ENCODE data around the gene MAP2. TPM values are rescaled to one million over a fixed set of nuclear protein-coding genes. Genes with fewer than 3 reads are reported as not detected.
"Not testable (repeated sequence)": the region's sequence is repeated elsewhere in the genome, so short reads cannot be mapped to it uniquely, and the experiment has no call there.

Gene MAP2
- total and polyA plus RNA-seq, 2 donors (not counting 3 experiments of a cell fraction or from before 2014, with no cell fraction given), result 19.4 to 46.1 TPM

DNA sequence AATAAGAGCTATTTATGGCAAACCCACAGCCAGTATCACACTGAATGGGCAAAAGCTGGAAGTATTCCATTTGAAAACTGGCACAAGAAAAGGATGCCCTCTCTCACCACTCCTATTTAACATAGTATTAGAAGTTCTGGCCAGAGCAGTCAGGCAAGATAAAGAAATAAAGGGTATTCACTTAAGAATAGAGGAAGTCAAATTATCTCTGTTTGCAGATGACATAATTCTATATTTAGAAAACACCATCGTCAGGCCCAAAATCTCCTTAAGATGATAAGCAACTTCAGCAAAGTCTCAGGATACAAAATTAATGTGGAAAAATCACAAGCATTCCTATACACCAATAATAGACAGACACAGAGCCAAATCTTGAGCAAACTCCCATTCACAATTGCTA is 68.4 kb downstream of the MAP2 start:
- FAIRE-seq; H4K20me1 ChIP-seq (replicated peaks; ENCODE audit: control insufficient read depth, extremely low read depth, insufficient read depth, low read length); BruUV-seq (replicated peaks); dilution Hi-C loops (cut with MboI; ENCODE audit: extremely low pct_ligation_motif_present, low sequenced_read_pairs); DNase-seq (ENCODE audit: low read depth, low spot score); H3K79me2 ChIP-seq (ENCODE audit: control insufficient read depth, insufficient read depth, low read length); H3K4me2 ChIP-seq (ENCODE audit: insufficient read depth, low read length); H3K9me3 ChIP-seq (replicated peaks; ENCODE audit: control insufficient read depth, insufficient read depth, low read length); H3K9me1 ChIP-seq (replicated peaks; ENCODE audit: control insufficient read depth, extremely low read depth, insufficient read depth, low read length); H3K36me3 ChIP-seq (ENCODE audit: control insufficient read depth in 2 of 2, extremely low read depth in 1 of 2, insufficient read depth in 2 of 2, low read length in 2 of 2); H3K4me3 ChIP-seq (replicated peaks in 1 of 3; ENCODE audit: insufficient read depth in 1 of 3, low read depth in 1 of 3, low read length in 3 of 3); H2AFZ ChIP-seq (ENCODE audit: low read depth, low read length); H3K9ac ChIP-seq (replicated peaks; ENCODE audit: extremely low read depth, insufficient read depth, low read length); H3K27ac ChIP-seq (ENCODE audit: insufficient read depth, low read depth, low read length); H3K27me3 ChIP-seq (ENCODE audit: control insufficient read depth in 2 of 2, insufficient read depth in 2 of 2, low read length in 2 of 2); POLR2A ChIA-PET: not testable (repeated sequence)
- CTCF ChIA-PET, result interaction anchor here (1.4 to 1.6 kb wide), 2 partner anchors 16 to 67 kb away, joined by 4 read pairs; no protein-coding TSS in a partner anchor
- H3K4me1 ChIP-seq (ENCODE audit: control insufficient read depth, extremely low read depth, insufficient read depth, low read length), result peaks cover 26% of the 10 kb centered on the region
- intact Hi-C loops (cut with micrococcal nuclease), result loop anchor here (10.0 kb wide), 1 partner anchor 683 kb away; the partner anchor contains the start of gene KANSL1L

DNA sequence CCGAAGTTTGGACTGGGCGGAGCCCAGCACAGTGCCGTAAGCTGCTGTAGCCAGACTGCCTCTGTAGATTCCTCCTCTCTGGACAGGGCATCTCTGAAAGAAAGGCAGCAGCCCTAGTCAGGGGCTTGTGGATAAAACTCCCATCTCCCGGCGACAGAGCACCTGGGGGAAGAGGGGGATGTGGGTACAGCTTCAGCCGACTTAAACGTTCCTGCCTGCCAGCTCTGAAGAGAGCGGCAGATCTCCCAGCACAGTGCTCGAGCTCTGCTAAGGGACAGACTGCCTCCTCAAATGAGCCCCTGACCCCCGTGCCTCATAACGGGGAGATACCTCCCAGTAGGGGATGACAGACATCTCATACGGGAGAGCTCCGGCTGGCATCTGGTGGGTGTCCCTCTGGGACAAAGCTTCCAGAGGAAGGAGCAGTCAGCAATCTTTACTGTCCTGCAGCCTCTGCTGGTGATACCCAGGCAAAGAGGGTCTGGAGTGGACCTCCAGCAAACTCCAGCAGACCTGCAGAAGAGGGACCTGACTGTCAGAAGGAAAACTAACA is 71.3 kb downstream of the MAP2 start:
- H4K20me1 ChIP-seq (replicated peaks; ENCODE audit: control insufficient read depth, extremely low read depth, insufficient read depth, low read length); H3K9me3 ChIP-seq (replicated peaks; ENCODE audit: control insufficient read depth, insufficient read depth, low read length); H3K27me3 ChIP-seq (ENCODE audit: control insufficient read depth in 2 of 2, insufficient read depth in 2 of 2, low read length in 2 of 2); DNase-seq (ENCODE audit: low read depth, low spot score); H3K9me1 ChIP-seq (replicated peaks; ENCODE audit: control insufficient read depth, extremely low read depth, insufficient read depth, low read length); H3K79me2 ChIP-seq (ENCODE audit: control insufficient read depth, insufficient read depth, low read length); dilution Hi-C loops (cut with MboI; ENCODE audit: extremely low pct_ligation_motif_present, low sequenced_read_pairs); FAIRE-seq; H3K36me3 ChIP-seq (ENCODE audit: control insufficient read depth in 2 of 2, extremely low read depth in 1 of 2, insufficient read depth in 2 of 2, low read length in 2 of 2): not testable (repeated sequence)
- peak overlapping the region; percentile 54 for H2AFZ ChIP-seq (ENCODE audit: low read depth, low read length)
- H3K27ac ChIP-seq (ENCODE audit: insufficient read depth, low read depth, low read length), result peak overlapping the region; percentile 100
- ChIA-PET CTCF (interaction anchor here (1.0 to 3.1 kb wide), 10 partner anchors 9 to 160 kb away, joined by 3 to 34 read pairs (median 4); partner anchors contain the start of gene MAP2), POLR2A (interaction anchor here (1.0 to 1.1 kb wide), 3 partner anchors 19 to 676 kb away, joined by 3 read pairs; partner anchors contain the start of gene KANSL1L)
- peak overlapping the region in 1 of 3 experiments; percentile 52 for H3K4me3 ChIP-seq (replicated peaks in 1 of 3; ENCODE audit: insufficient read depth in 1 of 3, low read depth in 1 of 3, low read length in 3 of 3)
- BruUV-seq (replicated peaks), result TSS peak; percentile 87
- peak overlapping the region; percentile 74 for H3K9ac ChIP-seq (replicated peaks; ENCODE audit: extremely low read depth, insufficient read depth, low read length)
- H3K4me2 ChIP-seq (ENCODE audit: insufficient read depth, low read length), result peak overlapping the region; percentile 82
- peaks cover 30% of the 10 kb centered on the region for H3K4me1 ChIP-seq (ENCODE audit: control insufficient read depth, extremely low read depth, insufficient read depth, low read length)
- intact Hi-C loops (cut with micrococcal nuclease), result loop anchor here (10.0 kb wide), 1 partner anchor 680 kb away; the partner anchor contains the start of gene KANSL1L

Measured in endothelial cell of umbilical vein (primary cell).